Measurements from ENCODE around the gene PPP1R10. TPM values are rescaled to one million over a fixed set of nuclear protein-coding genes. Genes with fewer than 3 reads are reported as not detected.

PPP1R10 gene
- total and polyA plus RNA-seq, 2 of the 13 experiments (the other 11 are each of a cell fraction or from before 2014, with no cell fraction given), result 26.3 to 38.4 TPM

GRCh38 chr6:30615958-30616810, 859 bp downstream of the PPP1R10 start (continued):
- no peak for TF ChIP-seq AKAP8 (CRISPR knock-in tag; IDR thresholded peaks at IDR 0.05)
- no peak; the same call in 1 of the 2 replicates for TF ChIP-seq MIER2 (CRISPR knock-in tag; IDR thresholded peaks at IDR 0.05)
- TF ChIP-seq POLR2AphosphoS5 (IDR thresholded peaks at IDR 0.05; ENCODE audit: low read depth, low read length), result peak; percentile 82
- TF ChIP-seq ZNF646 (CRISPR knock-in tag; IDR thresholded peaks at IDR 0.05), result no peak
- TF ChIP-seq ZSCAN9 (CRISPR knock-in tag; IDR thresholded peaks at IDR 0.05; ENCODE audit: borderline replicate concordance), result no peak
- TF ChIP-seq ZNF713 (CRISPR knock-in tag; IDR thresholded peaks at IDR 0.05), result peak; percentile 79; the same call in 1 of the 2 replicates
- peak; percentile 97 to 98 for TF ChIP-seq MAFK (conservative IDR thresholded peaks at IDR 0.05 in 1 of 2, IDR thresholded peaks at IDR 0.05 in 1 of 2; ENCODE audit: low read length in 2 of 2)
- no peak for TF ChIP-seq ZBTB21 (CRISPR knock-in tag; IDR thresholded peaks at IDR 0.05)
- 0 out of 2 replicates have a peak, but pooled peaks have one; percentile 51 for TF ChIP-seq ZNF431 (CRISPR knock-in tag; IDR thresholded peaks at IDR 0.05; ENCODE audit: borderline replicate concordance, low read depth)
- TF ChIP-seq ATRX (CRISPR knock-in tag; IDR thresholded peaks at IDR 0.05; ENCODE audit: borderline replicate concordance), result 0 out of 2 replicates have a peak, but pooled peaks have one; percentile 37
- TF ChIP-seq SSRP1 (CRISPR knock-in tag; IDR thresholded peaks at IDR 0.05), result peak; percentile 100
- TF ChIP-seq GTF3A (CRISPR knock-in tag; conservative IDR thresholded peaks at IDR 0.05), result no peak
- TF ChIP-seq UBTF (CRISPR knock-in tag; IDR thresholded peaks at IDR 0.05), result no peak
- TF ChIP-seq NFKBIZ (CRISPR knock-in tag; IDR thresholded peaks at IDR 0.05), result 0 out of 2 replicates have a peak, but pooled peaks have one; percentile 12
- 0 out of 2 replicates have a peak, but pooled peaks have one; percentile 26 for TF ChIP-seq ZNF441 (CRISPR knock-in tag; IDR thresholded peaks at IDR 0.05; ENCODE audit: borderline replicate concordance)
- TF ChIP-seq KLF12 (CRISPR knock-in tag; IDR thresholded peaks at IDR 0.05; ENCODE audit: borderline replicate concordance), result no peak
- TF ChIP-seq ARNT (IDR thresholded peaks at IDR 0.05), result no peak
- TF ChIP-seq SRY (CRISPR knock-in tag; IDR thresholded peaks at IDR 0.05), result peak; percentile 64; the same call in 1 of the 2 replicates
- no peak for TF ChIP-seq HOXA5 (CRISPR knock-in tag; IDR thresholded peaks at IDR 0.05)
- TF ChIP-seq ISL2 (CRISPR knock-in tag; IDR thresholded peaks at IDR 0.05), result no peak
- TF ChIP-seq ZKSCAN1 (IDR thresholded peaks at IDR 0.05; ENCODE audit: low read length), result 0 out of 2 replicates have a peak, but pooled peaks have one; percentile 25
- no peak for TF ChIP-seq ZNF562 (CRISPR knock-in tag; IDR thresholded peaks at IDR 0.05; ENCODE audit: borderline replicate concordance)
- TF ChIP-seq ZC3H13 (CRISPR knock-in tag; IDR thresholded peaks at IDR 0.05), result peak; percentile 95
